HG03378 (cell line): ENCODE data around the gene PLPPR3.

Experiments
- ATAC-seq: cut with Tn5 transposase; IDR thresholded peaks from one replicate; pipeline ENCODE4 v1.9.1; 2021; ENCODE audit warnings: mild to moderate bottlenecking, moderate library complexity; ENCODE audit not compliant: unreplicated experiment

Gene PLPPR3

DNA sequence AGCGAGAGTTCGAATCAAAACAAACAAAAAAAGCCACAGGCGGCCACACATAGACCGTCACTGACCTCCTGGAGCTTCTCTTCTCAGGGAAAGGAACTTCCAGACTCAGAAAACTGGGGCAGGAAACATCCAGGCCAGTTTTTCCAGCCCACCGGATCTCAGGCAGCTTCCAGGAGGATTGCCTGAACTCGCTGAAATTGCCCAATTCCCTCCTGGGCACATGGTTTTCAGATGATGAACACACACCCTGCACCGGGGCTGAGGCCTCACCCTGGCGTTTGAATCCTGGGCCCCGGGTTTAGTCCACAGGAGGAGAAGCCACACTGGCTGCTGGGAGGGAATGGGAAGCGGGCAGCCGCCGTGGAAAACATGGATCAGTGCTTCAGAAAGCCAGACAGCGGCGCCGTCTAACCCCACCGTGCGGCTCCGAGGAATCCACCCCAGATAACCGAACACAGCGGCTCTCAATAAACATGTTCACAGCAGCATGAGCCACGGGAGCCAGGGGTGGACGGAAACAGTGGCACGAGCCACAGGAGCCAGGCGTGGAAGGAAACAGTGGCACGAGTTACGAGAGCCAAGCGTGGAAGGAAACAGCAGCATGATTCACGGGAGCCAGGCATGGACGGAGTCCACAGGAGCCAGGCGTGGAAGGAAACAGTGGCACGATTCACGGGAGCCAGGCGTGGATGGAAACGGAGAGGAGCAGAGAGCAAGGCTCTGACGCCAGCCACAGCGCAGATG, 42.7 kb downstream of the PLPPR3 start:
- no peak for ATAC-seq

GRCh38 chr19:776549-776948, 45.2 kb downstream of the PLPPR3 start:
- no peak for ATAC-seq

DNA sequence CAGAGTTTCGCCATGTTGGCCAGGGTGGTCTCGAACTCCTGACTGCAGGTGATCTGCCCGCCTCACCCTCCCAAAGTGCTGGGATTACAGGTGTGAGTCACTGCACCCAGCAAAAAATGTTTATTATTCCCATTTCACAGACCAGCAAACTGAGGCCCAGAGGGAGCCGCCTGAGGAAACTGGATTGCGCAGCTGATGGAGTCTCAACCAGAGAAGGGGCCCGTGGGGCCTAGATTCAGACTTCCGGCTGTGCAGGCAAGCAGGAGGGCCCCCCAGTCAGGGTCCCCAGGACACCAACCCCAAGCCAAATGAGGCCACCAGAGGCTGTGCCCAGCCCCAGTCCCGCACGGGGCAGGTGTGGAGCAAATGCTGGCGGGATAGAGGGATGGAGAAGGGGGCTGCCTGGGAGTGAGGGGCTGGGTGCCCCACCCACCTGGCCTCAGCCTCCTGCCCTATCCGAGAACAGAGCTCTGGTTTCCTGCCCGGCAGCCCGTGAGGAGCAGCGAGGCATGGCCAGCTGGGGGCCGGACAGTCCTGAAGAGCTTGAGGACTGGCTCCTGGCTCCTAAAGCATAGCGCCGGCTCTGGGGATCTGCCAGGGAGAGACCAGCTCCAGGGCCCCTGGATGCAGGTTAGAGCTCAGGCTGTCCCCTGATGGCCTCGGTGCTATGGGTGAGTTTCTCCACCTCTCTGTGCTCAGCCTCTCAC, 48.9 kb downstream of the PLPPR3 start:
- no peak for ATAC-seq

DNA sequence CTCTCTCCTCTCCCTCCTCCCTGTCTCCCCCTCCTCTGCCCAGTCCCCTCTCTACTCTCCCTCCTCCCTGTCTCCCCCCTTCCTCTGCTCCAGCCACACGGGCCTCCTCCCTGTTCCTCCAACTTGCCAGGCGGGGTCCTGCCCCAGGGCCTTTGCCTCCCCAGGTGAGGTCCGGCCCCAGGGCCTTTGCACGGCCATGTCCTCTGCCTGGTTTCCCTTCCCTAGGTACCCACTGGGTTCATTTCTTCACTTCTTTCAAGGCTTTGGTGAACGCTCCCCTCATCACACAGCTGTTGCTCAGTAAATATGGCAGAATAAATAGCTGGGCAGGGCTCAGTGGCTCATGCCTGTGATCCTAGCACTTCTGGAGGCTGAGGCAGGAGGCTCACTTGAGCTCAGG, 49.7 kb downstream of the PLPPR3 start:
- ATAC-seq: no peak

DNA sequence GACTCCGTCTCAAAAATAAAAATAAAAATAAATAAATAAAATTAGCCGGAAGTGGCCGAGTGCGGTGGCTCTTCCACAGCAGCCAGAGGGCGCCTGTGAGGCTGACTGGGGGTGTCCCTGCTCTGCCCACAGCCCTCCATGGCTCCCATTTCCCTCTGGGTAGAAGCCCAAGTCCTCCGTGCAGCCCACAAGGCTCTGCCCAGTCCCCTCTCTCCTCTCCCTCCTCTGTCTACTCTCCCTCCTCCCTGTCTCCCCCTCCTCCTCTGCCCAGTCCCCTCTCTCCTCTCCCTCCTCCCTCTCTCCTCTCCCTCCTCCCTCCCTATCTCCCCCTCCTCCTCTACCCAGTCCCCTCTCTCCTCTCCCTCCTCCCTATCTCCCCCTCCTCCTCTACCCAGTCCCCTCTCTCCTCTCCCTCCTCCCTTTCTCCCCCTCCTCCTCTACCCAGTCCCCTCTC, 50.4 kb downstream of the PLPPR3 start:
- no peak for ATAC-seq

- ATAC-seq: no peak
These were observed 52.1 kb downstream of the PLPPR3 start for GRCh38 chr19:769616-770015.

GRCh38 chr19:768424-768823, 53.3 kb downstream of the PLPPR3 start:
- ATAC-seq: no peak

- ATAC-seq: no peak
These were observed 56.5 kb downstream of the PLPPR3 start for GRCh38 chr19:765179-765738.

DNA sequence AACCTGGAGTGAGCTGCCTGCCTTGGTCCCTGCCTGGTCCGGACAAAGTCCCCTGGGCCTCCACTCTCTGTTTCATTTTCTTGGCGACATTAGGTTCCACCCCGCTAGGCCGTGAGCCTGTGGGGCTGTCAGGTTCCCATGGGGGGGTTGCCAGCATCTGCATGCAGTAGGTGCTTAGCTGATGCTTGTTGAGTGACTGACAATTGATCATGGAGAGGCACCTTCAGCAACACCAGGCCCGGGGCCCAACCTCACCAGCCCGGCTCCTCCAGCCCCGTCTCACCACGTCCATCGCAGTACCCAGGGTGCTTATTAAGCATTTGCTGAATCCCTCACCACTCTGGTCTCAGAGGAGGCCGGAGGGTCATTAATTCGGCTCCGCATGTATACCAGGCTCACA, 57.5 kb downstream of the PLPPR3 start:
- ATAC-seq: no peak

- ATAC-seq: no peak
These were observed 57.9 kb downstream of the PLPPR3 start for GRCh38 chr19:763869-764268.

DNA sequence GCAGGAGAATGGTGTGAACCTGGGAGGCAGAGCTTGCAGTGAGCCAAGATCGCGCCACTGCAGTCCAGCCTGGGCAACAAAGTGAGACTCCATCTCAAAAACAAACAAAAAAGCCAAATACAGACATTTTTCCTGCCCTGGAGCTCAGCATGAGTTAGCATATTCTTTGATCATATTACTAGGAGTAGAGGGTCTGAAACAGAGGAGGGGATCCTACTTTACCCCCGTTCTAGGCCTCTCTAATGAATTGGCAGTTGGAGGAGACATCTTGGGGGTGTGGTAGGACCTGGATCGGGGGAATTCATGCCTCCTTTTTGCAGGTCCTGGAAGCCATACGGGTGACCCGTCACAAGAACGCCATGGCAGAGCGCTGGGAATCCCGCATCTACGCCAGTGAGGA, 58.6 kb downstream of the PLPPR3 start:
- no peak for ATAC-seq
